Measurements from ENCODE around the gene BCAN. TPM values are rescaled to one million over a fixed set of nuclear protein-coding genes. Genes with fewer than 3 reads are reported as not detected.
"Not testable (repeated sequence)": the region's sequence is repeated elsewhere in the genome, so short reads cannot be mapped to it uniquely, and the experiment has no call there.

The BCAN gene
- total RNA-seq, 1 experiment from 2014 or later: 1.2 TPM

DNA sequence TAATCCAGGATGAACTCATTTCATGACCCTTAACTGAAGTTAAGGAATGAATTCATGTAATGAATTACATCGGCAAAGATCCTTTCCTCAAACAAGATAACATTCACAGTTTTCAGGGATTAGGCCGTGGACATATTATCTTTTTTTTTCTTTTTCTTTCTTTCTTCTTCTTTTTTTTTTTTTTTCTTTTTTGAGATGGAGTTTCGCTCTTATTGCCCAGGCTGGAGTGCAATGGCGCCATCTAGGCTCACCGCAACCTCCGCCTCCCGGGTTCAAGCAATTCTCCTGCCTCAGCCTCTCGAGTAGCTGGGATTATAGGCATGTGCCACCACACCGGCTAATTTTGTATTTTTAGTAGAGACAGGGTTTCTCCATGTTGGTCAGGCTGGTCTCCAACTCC is 10.8 kb upstream of the BCAN start:
- H3K79me1 ChIP-seq (ENCODE audit: insufficient read depth, low read depth, low read length, poor library complexity, severe bottlenecking); H3K4me2 ChIP-seq (ENCODE audit: insufficient read depth, insufficient read length, low read length); H3K79me2 ChIP-seq (ENCODE audit: insufficient read depth, low read length); H3K4ac ChIP-seq (ENCODE audit: low read depth, low read length); H3K9me3 Mint-ChIP-seq; H4K91ac ChIP-seq (ENCODE audit: insufficient read length, low read depth, low read length); H3T11ph ChIP-seq (ENCODE audit: low read length); H4K20me1 ChIP-seq (ENCODE audit: control insufficient read depth, insufficient read depth, insufficient read length); H3K56ac ChIP-seq (ENCODE audit: insufficient read length, low read depth, low read length); H2BK5ac ChIP-seq (ENCODE audit: insufficient read length, low read length); H3K4me3 Mint-ChIP-seq; H3K9me3 ChIP-seq (ENCODE audit: control insufficient read depth, low read depth, low read length); H3K14ac ChIP-seq (ENCODE audit: insufficient read depth, low read length); H3K36me3 Mint-ChIP-seq (ENCODE audit: insufficient read depth in 1 of 3, low read depth in 3 of 3); H3K27me3 ChIP-seq (ENCODE audit: insufficient read depth, low read length); H2BK15ac ChIP-seq (ENCODE audit: low read depth, low read length); H3K18ac ChIP-seq (ENCODE audit: insufficient read length, low read depth, low read length); H2BK12ac ChIP-seq (ENCODE audit: insufficient read length, low read depth, low read length); DNase-seq; H2BK120ac ChIP-seq (ENCODE audit: low read depth, low read length, poor library complexity, severe bottlenecking); H3K9ac ChIP-seq (ENCODE audit: extremely low read depth, insufficient read length, low read length); H4K8ac ChIP-seq (replicated peaks; ENCODE audit: insufficient read length, low read depth, low read length); H3K27ac ChIP-seq (ENCODE audit: insufficient read length, low read depth, low read length); H3K27ac Mint-ChIP-seq; H3K23me2 ChIP-seq (ENCODE audit: insufficient read length, low read depth, low read length, poor library complexity, severe bottlenecking); H2AFZ ChIP-seq (ENCODE audit: low read length); H2BK20ac ChIP-seq (ENCODE audit: low read depth, low read length, poor library complexity, severe bottlenecking); H3K23ac ChIP-seq (ENCODE audit: insufficient read length, low read depth, low read length); H2AK5ac ChIP-seq (ENCODE audit: insufficient read length, low read length); H4K5ac ChIP-seq (ENCODE audit: insufficient read length, low read depth, low read length); H3K4me1 ChIP-seq (ENCODE audit: insufficient read depth, low read length); H3K4me1 Mint-ChIP-seq: not testable (repeated sequence)
- H3K27me3 Mint-ChIP-seq (ENCODE audit: low read depth): peaks cover 90% of the 10 kb centered on the region
- WGBS (ENCODE audit: extremely low coverage, insufficient read length, low lambda C conversion rate): no CpG with 5 or more reads among the region's 9 CpGs
- TF ChIP-seq, protein P1, sequence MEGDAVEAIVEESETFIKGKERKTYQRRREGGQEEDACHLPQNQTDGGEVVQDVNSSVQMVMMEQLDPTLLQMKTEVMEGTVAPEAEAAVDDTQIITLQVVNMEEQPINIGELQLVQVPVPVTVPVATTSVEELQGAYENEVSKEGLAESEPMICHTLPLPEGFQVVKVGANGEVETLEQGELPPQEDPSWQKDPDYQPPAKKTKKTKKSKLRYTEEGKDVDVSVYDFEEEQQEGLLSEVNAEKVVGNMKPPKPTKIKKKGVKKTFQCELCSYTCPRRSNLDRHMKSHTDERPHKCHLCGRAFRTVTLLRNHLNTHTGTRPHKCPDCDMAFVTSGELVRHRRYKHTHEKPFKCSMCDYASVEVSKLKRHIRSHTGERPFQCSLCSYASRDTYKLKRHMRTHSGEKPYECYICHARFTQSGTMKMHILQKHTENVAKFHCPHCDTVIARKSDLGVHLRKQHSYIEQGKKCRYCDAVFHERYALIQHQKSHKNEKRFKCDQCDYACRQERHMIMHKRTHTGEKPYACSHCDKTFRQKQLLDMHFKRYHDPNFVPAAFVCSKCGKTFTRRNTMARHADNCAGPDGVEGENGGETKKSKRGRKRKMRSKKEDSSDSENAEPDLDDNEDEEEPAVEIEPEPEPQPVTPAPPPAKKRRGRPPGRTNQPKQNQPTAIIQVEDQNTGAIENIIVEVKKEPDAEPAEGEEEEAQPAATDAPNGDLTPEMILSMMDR (conservative IDR thresholded peaks at IDR 0.05): peak; percentile 54
